ENCODE data around the gene IKZF3.

DNA sequence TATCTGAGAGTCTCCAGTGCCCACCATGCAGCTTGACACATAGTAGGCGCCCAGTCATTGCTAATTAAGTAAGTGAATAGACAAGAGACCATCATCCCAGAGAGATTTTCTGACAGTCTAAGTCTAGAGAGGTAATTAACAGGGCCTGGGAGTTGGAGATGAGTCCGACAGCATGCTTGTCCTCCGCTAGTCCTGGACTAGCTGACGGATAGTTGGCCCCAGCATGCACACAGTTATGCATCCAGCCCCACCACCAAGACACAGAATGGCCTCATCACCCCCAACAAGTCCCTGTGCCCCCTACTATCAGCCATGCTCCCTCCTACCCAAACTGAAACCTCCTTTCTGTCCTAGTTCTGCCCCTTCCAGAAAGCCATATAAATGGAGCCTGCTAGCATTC lies 116.4 kb downstream of the IKZF3 start:
- TF ChIP-seq, protein P1, sequence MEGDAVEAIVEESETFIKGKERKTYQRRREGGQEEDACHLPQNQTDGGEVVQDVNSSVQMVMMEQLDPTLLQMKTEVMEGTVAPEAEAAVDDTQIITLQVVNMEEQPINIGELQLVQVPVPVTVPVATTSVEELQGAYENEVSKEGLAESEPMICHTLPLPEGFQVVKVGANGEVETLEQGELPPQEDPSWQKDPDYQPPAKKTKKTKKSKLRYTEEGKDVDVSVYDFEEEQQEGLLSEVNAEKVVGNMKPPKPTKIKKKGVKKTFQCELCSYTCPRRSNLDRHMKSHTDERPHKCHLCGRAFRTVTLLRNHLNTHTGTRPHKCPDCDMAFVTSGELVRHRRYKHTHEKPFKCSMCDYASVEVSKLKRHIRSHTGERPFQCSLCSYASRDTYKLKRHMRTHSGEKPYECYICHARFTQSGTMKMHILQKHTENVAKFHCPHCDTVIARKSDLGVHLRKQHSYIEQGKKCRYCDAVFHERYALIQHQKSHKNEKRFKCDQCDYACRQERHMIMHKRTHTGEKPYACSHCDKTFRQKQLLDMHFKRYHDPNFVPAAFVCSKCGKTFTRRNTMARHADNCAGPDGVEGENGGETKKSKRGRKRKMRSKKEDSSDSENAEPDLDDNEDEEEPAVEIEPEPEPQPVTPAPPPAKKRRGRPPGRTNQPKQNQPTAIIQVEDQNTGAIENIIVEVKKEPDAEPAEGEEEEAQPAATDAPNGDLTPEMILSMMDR (IDR thresholded peaks at IDR 0.05): no peak
- no peak for TF ChIP-seq POLR2A (IDR thresholded peaks at IDR 0.05)

Measured in stomach (tissue), 4 donors.